C4-2B (cell line): ENCODE measurements around the gene PUDP.

ENCODE experiments used
- H3K27ac ChIP-seq: fragments of 450-650 bp; 2 replicates; pipeline ENCODE4 v1.5.1; 2017
- CTCF ChIP-seq: fragments of 450-650 bp; conservative IDR thresholded peaks from 2 replicates; pipeline ENCODE4 v1.5.1; 2017; ENCODE audit warnings: mild to moderate bottlenecking
- ZFX ChIP-seq: fragments of 450-650 bp; IDR thresholded peaks from 2 replicates; pipeline ENCODE4 v1.6.1; 2017

The PUDP gene

GRCh38 chrX:7134981-7135380, 13.0 kb downstream of the PUDP start:
- H3K27ac ChIP-seq = no peak overlapping the region
- no peak for TF ChIP-seq CTCF
- TF ChIP-seq ZFX = no peak

- H3K27ac ChIP-seq = peak overlapping the region; percentile 81
- TF ChIP-seq ZFX (no peak), CTCF (no peak)
These were observed 14.9 kb downstream of the PUDP start for GRCh38 chrX:7133050-7133440.

DNA sequence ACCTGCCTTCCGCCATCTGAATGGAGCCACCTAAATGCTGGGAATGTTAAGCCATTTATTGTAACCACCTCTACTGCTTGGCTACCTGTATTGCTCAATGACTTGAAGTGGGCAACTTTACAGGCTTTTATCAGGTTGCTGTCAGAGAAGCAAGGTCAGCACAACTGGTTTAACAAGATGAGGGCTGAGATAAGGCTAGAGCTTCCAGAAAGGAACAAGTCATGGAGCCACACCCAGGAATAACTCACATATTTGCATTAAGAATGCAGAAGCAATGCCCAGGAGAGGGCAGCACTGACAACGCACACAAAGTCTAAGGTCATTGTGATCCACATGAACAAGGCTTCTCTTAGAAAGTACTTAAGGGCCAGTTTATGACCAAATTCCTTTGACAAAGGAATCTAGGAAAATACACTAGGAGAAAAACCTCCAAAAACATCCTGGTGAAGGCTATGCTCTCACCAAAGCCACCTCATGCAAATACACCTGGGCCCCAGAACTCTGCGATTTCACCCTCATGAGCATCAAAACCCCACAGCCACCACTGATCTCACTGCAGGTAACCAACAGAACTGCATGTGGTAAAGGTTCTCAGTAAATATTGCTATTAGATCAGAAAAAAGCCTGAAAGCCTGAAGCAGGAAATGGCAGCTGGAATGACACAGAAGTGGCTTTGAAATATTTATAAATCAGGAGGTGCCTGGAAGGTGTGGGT, 15.5 kb downstream of the PUDP start:
- peak overlapping the region; percentile 81 for H3K27ac ChIP-seq
- TF ChIP-seq CTCF (peak; percentile 75), ZFX (no peak)

GRCh38 chrX:7131621-7132020, 16.3 kb downstream of the PUDP start:
- TF ChIP-seq ZFX (no peak), CTCF (no peak)
- H3K27ac ChIP-seq = peak overlapping the region; percentile 81

- H3K27ac ChIP-seq = no peak overlapping the region
- TF ChIP-seq ZFX (no peak), CTCF (no peak)
These were observed 20.9 kb downstream of the PUDP start for GRCh38 chrX:7127056-7127455.

DNA sequence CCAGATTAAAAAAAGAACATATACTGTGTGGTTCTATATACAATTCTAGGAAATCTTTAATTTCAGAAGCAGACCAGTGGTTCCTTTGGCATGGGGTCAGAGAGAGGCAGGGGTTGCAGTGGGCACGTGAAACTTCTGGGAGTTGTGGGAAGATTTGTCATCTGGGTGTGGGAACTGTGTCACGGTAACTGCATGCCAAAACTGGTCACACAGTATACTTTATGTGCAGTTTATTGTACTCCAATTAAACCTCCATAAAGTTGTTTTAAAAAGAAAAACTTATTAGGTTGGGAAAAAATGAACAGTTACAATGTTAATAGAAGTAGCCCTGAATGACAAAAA, 27.1 kb downstream of the PUDP start:
- peak overlapping the region; percentile 85 for H3K27ac ChIP-seq
- TF ChIP-seq ZFX (no peak), CTCF (no peak)

- H3K27ac ChIP-seq = peak overlapping the region; percentile 85
- TF ChIP-seq ZFX = no peak
- TF ChIP-seq CTCF = no peak
These were observed 27.7 kb downstream of the PUDP start for GRCh38 chrX:7119950-7120877.
